ENCODE data around the gene CNIH4.
"Not testable (repeated sequence)": the region's sequence is repeated elsewhere in the genome, so short reads cannot be mapped to it uniquely, and the experiment has no call there.

CNIH4 gene

DNA sequence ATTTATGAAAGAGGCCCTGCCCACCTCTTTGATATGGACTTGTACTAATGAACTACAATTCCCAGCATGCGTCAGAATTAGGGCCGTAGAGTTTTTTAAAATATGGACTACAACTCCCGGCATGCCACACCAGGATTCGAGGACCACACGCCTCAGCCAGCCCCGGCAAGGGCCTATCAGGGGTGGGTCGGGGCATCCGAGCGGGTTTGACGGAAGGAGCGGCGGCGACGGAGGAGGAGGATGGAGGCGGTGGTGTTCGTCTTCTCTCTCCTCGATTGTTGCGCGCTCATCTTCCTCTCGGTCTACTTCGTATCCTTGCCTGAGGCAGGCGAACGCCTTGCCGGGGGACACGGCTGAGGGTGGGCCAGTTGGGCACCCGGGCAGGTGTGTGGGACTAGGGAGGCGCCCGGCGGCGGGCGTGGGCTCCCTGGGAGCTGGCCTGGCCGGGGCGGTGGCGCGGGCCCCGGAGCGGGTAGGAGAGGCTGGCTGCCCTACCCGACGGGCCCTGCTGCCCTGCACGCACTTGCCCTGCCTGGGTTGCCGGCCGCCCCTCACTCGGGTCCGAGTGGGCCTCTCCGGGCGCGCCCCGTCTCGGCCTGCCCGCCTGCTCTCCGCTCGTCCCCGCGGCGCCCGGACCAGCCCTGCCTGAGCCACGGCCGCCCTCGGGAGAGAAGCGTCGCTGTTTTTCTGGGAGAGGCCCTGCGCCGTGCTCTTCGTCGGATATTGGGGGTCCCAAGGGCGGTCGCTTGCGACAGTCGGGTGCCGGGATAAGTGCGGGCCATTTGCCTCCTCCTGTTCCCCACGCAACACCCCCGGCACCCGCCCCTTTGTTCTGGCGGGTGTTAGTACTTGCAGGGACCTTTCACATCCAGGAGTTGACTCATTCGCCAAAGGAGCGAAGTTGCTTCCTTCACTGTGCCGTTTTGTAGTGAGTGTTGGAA, at the start of gene CNIH4:
CNIH4 (plus strand) TSS at position 195 of the 941 bp plus-strand sequence; CDS start at position 241, 46 bp downstream.
- DNase-seq (ENCODE audit: low read depth in 1 of 2, low spot score in 1 of 2), result peak; percentile 74 to 83

DNA sequence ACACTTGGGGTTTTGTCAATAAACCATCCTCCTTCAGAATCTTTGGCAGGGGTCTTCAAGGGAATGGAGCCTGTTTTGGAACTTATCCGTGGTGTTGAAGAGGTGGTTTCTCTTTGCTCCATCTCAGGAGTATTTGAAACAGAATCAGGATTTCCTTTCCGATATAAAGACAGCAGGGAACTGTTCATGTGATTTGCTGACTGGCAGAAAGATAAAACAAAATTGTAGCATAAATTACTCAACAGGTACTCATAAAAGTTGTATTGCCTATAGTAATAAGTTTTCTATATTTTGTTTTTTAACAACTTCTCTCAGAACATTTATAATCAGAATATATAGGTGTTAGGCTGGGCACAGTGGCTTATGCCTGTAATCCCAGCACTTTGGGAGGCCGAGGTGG, 48.6 kb upstream of the CNIH4 start:
- no peak for DNase-seq (ENCODE audit: low read depth in 1 of 2, low spot score in 1 of 2)

DNA sequence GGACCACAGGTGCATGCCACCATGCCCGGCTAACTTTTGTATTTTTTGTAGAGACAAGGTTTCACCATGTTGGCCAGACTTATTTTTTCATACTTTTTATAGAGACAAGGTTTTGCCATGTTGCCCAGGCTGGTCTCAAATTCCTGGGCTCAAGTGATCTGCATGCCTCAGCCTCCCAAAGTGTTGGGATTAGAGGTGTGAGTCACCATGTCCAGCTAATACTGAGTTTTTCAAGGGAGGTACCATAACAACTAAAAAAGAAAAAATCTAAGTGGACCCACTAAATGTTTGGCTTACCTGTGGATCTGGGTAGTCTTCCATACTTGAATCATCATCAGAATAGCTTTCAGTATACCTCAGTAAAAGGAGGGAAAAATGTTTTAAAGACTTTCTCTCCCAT, 45.2 kb upstream of the CNIH4 start:
- not testable (repeated sequence) for DNase-seq (ENCODE audit: low read depth in 1 of 2, low spot score in 1 of 2)

DNA sequence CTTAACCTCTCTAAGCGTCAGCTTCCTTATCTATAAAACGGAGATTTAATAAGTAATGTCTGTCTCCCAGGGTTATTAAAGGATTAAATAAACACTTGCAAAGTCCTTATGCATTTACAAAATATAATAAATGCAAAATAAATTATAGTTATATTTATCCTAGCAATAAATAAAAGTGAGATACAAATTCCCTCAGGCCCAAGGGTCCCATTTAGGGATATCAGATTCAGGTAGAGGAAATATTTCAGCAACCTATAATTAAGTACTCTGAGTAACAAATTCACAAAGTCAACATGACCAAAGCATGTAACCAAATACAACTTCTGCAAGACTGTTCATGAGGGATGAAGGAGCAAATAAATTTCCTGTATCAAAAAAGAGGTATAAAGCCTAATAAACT, 44.7 kb upstream of the CNIH4 start:
- no peak for DNase-seq (ENCODE audit: low read depth in 1 of 2, low spot score in 1 of 2)

DNA sequence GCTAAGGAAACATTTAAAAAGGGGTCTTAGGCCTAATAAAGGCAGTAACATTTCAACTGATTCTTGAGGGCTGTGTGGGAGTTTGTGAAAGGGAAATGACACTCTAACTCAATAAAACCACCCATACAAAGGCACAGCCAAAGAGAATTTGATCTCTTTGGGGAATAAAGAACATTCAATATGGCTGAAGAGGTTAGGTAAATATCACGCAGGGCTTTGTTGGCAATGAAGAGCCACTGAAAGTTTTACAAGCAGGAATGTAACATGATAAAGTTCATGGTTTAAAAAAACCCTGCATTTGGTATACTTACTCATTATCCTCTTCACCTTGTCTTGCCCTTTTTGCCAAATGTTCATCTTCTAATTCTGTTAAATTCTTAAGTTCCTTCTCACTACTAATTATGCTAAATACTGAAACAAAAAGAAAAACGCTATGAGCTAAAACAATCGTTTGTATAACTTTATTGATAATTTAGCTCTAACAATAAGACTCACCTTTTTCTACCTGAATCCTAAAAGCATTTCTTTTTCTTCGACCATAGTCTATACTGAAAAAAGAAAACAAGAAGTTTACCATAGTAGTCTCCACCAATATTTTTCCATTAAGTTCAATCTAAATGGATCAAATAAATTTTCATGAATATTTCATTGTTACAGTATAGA, 39.2 kb upstream of the CNIH4 start:
- DNase-seq (ENCODE audit: low read depth in 1 of 2, low spot score in 1 of 2), result no peak

DNA sequence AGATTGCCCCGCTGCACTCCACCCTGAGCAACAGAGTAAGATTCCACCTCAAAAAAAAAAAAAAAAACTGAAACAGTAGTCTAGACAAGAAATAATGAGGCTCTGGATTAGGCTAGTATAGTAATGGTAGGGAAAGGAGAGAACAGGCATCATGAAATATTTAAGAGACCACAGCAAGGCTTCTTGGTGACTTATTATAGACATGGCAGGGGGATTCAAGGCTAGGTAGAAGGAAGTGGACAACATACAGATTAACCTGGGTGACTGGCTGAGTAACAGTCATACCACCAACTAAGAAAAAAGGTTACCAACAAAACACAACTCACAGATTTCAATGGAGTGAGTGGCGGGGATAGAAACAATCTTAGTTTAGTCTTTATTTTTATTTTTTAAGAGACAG, 35.0 kb upstream of the CNIH4 start:
- no peak for DNase-seq (ENCODE audit: low read depth in 1 of 2, low spot score in 1 of 2)

DNA sequence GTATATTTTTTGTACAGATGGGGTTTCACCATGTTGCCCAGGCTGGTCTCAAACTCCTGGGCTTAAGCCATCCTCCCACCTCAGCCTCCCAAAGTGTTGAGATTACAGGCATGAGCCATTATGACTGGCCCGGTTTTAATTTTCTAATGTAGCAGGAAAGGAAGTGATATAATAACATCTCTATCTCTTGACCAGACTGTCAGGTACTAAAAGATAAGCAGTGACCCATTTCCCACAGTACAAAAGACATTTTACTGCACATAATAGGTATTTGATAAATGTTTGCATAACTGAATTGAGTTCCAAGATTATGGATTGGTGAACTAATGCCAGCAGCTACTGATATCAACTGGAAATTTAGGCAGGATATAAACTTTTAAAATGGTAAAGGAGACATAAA, 30.7 kb upstream of the CNIH4 start:
- no peak for DNase-seq (ENCODE audit: low read depth in 1 of 2, low spot score in 1 of 2)

DNA sequence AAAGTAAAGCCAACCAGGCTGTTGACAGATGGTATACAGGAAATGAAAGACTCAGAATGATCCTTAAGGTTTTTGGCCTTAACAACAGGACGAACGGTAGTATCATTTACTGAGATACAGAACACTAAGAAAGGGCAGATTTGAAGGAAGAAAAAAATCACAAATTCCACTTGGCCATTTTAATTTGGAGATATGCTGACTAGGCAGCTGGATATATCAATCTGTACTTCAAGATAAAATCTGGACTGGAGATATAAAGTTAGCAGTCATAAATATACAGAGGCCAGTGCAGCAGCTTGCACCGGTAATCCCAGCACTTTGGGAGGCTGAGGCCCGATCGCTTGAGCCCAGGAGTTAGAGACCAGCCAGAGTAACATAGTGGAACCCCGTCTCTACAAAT, 28.0 kb upstream of the CNIH4 start:
- DNase-seq (ENCODE audit: low read depth in 1 of 2, low spot score in 1 of 2), result no peak

DNA sequence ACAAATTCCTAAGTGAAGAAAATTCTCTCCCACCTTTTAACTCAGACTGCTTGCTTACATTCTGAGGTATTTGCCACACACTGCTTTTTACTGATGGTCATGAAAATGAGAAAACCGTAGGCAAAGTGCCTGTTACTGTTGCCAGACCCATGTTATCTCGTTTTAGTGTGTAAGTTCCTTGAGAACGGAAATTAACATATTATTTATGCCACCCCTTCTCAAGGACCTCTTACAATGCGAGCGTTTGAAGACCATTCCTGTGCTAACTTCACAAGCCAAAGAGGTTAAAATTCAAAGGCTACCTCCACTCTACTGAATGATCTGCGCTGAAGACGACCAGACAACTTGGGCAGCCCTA, 27.2 kb upstream of the CNIH4 start:
- DNase-seq (ENCODE audit: low read depth in 1 of 2, low spot score in 1 of 2), result no peak

DNA sequence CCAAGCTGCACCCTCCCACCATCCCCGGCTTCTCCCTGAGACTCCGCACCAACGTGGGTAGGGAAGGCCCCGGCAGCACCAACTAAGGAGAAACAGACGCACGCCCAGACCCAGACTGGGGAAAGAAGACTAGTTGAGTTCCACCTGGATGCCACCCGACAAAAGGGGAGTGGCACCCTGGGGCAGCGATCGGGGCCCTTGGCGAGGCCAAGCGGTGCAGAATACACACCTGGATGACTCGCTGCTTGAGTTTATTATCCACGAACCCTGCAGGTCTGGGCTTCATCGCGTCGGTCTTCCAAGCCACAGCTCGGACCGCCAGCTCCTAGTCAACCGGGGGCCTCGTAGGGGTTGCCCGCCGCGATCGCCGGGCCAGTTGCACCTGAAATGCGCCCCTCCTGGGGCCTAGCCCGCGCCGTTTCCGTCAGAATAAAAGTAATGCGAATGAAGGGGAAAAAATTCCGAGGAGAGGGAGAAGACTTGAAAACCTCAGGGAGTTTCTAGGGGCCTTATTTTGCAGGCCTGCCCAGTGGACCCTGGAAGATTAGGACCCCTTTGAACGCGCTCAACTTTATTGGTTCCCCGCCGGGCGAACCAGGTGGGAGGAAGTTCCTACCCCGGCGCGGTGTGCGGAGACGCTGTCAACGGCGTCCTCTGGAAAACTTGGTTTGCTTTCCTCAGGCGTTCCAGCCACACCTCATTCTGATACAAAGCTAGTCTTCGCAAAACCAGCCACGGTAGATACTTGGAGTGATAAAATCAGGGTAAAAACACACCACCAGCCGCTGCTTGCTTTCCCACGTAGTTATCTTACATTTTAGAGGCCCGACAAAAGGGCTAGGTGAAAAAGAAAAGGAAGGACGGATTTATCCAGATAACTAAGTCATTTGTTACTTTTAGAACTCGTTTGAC, 26.6 kb upstream of the CNIH4 start, which contains the start of gene NVL:
NVL (minus strand) TSS at position 331 of the 912 bp plus-strand sequence; CDS start at position 286, 45 bp downstream.
- peak; percentile 57 to 67 for DNase-seq (ENCODE audit: low read depth in 1 of 2, low spot score in 1 of 2)

DNA sequence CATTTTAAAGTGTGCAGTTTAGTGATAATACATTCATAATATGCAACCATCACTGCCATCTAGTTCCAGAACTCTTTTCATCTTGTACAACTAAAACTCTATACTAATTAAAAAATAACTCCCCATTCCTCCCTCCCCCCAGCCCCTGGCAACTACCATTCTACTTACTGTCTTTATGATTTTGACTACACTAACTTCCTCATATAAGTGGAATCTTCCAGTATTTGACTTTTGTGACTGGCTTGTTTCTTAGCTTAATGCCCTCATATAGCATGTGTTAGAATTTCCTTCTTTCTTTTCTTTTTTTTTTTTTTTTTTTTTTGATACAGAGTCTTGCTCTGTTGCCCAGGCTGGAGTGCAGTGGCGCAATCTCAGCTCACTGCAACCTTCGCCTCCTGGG, 25.4 kb upstream of the CNIH4 start:
- DNase-seq (ENCODE audit: low read depth in 1 of 2, low spot score in 1 of 2), result no peak

DNA sequence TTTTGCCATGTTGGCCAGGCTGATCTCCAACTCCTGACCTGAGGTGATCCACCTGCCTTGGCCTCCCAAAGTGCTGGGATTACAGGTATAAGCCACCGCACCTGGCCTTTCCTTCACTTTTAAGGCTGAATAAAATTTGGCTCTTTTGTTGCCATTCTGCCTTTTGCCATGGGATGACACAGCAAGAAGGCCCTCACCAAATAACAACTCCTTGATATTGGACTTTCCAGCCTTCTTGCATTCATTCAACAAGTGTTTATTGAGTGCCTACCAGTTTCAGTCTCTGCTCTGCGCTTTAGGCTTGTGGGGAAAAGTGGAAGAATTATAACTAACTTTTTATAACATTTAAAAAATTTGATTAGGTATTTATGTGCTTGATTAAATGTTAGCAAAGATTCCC, 24.9 kb upstream of the CNIH4 start:
- DNase-seq (ENCODE audit: low read depth in 1 of 2, low spot score in 1 of 2), result no peak

DNA sequence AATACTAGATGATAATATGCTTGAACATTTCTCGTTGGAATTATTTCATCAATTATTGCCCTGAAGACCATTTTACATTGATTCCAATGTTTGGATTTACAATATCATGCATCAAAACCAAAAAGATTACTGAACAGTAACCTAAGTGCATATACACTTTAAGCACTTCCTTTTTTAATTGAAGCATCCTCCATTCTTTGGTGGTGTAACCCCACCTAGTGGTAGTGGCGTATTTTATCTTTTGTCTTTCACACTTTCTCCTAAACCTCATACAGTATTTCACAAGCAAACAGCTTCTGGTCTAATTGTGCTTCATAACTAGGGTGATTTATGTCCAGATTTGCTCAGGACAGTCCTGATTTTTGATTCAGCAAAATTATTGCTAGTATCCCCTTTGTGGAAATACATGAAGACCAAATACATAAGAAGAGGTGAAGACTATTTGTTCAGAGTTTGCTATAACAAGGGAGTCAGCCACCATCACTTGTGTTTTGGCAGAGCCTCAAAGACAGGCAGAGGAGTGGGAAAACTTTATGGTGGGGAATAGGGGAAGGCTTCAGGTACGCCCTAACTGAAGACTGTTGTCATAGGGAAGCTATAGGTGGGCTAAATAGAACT, 23.3 kb upstream of the CNIH4 start:
- no peak for DNase-seq (ENCODE audit: low read depth in 1 of 2, low spot score in 1 of 2)

DNA sequence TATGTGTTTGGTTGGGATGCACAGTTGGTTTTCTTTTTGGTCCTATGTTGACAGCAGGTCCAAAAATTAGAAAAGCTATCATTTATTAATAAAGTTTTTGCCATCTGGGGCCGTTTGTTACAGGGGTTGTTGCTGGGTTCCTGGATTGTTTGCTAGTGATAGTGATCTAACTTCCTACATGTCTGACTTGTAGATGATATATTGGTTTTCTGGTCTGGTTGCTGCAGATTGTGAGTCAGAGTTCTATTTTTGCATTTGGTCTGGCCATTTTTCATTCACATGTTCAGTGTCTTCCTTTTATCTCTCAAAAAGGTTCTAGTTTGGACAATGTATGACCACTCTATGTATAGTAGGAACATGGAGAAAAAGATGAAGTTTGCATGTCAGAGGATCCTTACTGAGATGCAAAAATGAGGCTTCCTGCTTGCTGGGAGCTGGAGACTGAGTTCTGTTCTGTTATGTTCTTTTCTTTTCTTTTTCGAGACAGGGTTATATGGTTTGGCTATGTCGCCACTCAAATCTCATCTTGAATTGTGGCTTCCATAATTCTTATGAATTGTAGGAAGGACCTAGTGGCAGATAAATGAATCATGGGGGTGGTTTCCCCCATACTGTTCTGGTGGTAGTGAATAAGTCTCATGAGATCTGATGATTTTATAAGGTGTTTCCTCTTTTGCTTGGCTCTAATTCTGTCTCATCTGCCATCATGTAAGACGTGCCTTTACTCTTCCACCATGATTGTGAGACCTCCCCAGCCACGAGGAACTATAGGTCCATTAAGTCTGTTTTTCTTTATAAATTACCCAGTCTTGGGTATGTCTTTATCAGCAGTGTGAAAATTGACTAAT, 22.5 kb upstream of the CNIH4 start:
- no peak for DNase-seq (ENCODE audit: low read depth in 1 of 2, low spot score in 1 of 2)

DNA sequence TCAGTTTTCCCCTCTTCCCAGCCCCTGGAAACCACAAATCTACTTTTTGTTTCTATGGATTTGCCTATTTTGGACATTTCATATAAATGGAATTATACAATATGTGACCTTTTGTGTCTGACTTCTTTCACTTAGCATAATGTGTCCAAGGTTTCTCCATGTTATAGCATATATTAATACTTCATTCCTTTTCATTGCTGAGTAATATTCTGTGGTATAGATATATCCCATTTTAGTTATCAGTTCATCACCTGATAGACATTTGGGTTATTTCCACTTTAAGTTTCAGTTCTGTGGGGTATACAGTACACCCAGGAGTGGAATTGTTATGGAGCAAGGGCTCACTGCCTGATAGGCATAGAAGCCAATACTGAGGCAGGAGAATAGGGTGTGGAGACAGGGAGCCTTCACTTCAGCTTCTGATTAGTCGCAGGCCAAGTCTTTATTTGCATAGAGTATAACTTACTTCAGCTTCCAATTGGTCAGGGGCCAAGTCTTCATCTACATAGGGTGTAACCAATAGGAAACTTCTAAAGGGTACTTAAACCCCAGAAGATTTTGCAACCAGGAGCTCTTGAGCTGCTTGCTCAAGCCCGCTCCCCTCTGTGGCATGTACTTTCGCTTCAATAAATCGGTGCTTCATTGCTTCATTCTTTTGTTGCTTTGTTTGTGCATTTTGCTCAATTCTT, 18.4 kb upstream of the CNIH4 start:
- no peak for DNase-seq (ENCODE audit: low read depth in 1 of 2, low spot score in 1 of 2)

DNA sequence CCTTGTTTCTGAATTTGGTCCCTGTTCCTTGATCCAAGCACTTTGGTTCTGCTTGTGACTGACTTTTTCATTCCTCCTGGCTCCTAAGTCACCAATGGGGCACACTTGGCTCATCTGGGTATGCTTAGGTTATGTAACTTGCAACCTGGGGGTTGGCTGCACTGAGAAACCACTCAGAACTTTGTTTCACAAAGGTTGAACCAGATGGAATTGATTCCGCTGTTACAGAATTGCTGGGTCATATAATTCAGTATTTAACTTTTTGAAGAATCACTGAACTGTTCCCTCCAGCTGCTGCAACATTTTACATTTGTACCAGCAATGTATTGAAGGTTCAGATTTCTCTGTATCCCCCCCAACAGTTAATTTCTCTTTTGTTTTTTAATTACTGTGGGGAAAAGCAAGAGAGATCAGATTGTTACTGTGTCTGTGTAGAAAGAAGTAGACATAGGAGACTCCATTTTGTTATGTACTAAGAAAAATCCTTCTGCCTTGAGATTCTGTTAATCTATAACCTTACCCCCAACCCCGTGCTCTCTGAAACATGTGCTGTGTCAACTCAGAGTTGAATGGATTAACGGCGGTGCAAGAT, 17.1 kb upstream of the CNIH4 start:
- DNase-seq (ENCODE audit: low read depth in 1 of 2, low spot score in 1 of 2), result no peak

DNA sequence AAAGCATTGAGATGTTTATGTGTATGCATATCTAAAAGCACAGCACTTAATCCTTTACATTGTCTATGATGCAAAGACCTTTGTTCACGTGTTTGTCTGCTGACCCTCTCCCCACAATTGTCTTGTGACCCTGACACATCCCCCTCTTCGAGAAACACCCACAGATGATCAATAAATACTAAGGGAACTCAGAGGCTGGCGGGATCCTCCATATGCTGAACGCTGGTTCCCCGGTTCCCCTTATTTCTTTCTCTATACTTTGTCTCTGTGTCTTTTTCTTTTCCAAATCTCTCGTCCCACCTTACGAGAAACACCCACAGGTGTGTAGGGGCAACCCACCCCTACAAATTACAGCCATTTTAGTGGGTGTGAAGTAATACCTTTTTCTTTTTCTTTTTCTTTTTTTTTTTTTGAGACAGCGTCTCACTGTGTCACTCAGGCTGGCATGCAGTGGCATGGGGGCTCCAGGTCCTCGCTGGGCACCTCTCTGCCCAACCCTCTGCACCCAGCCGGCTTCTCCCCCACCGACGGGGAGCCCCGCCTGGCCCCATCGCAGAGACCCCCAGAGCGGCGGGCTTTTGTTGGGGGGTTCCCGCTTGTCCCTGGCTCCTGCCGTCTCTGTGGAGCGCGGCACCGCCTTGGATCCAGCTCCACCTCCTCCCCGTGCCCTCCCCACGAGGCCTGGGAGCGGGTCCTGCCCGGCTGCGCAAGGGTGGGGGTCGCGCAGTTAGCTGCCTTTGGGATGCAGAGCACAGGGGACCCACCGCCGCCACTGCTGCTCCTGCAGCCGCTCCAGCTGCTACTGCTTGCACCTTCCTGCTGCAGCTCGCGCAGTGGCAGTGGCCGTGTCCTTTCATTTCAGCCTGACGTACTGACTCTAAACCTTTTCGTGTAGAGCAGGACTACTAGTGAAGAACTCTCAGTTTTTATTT, 16.0 kb upstream of the CNIH4 start:
- DNase-seq (ENCODE audit: low read depth in 1 of 2, low spot score in 1 of 2), result peak in 1 of 2 donors; percentile 8

DNA sequence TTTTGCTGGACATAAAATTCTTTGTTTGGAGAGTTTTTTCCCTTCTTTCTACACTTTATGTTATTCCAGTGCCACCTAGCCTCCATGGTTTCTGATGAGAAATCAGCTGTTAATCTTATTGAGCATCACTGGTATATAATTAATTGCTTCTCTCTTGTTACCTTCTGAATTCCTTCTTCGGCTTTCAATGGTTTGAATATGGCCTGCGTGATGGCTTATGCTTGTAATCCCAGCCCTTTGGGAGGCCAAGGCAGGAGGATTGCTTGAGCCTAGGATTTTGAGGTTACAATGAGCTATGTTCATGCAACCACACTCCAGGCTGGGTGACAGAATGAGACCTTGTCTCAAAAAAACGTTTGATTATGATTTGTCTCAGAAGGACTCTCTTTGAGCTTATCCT, 13.0 kb upstream of the CNIH4 start:
- no peak for DNase-seq (ENCODE audit: low read depth in 1 of 2, low spot score in 1 of 2)

Data from activated T-helper 1 cell treated with anti-CD3 and anti-CD28 coated beads, Interleukin-2, amount 50 U/mL, for 16 hours (primary cell).